ENCODE measurements around the gene ADORA1.

The ADORA1 gene

GRCh38 chr1:203120325-203121153 lies 7.0 kb upstream of the ADORA1 start:
- DNase-seq = no peak

- DNase-seq = no peak
These were observed 6.1 kb upstream of the ADORA1 start for GRCh38 chr1:203121186-203122015.

- no peak for DNase-seq
These were observed 5.4 kb upstream of the ADORA1 start for GRCh38 chr1:203122159-203122558.

- DNase-seq = no peak
These were observed 3.5 kb upstream of the ADORA1 start for GRCh38 chr1:203124011-203124410.

GRCh38 chr1:203124546-203125317 lies 2.8 kb upstream of the ADORA1 start:
- no peak for DNase-seq

- peak in 1 of 58 donors; percentile 44 for DNase-seq
These were observed 1.2 kb upstream of the ADORA1 start for GRCh38 chr1:203126151-203126865.

GRCh38 chr1:203126866-203127665 lies 460 bp upstream of the ADORA1 start:
- no peak for DNase-seq

GRCh38 chr1:203128431-203128715 lies 847 bp downstream of the ADORA1 start:
- no peak for DNase-seq

- DNase-seq = peak in 10 of 58 donors; percentile 26 to 71 (median 54)
These were observed 1.4 kb downstream of the ADORA1 start for GRCh38 chr1:203128716-203129500.

- DNase-seq = peak in 54 of 58 donors; percentile 56 to 93 (median 82)
These were observed 2.1 kb downstream of the ADORA1 start for GRCh38 chr1:203129501-203130231.

- peak in 1 of 58 donors; percentile 65 for DNase-seq
These were observed 2.9 kb downstream of the ADORA1 start for GRCh38 chr1:203130358-203130985.

- DNase-seq = no peak
These were observed 4.1 kb downstream of the ADORA1 start for GRCh38 chr1:203131548-203132200.

- DNase-seq = peak in 24 of 58 donors; percentile 26 to 76 (median 47)
These were observed 6.6 kb downstream of the ADORA1 start for GRCh38 chr1:203133970-203134725.

- no peak for DNase-seq
These were observed 8.2 kb downstream of the ADORA1 start for GRCh38 chr1:203135636-203136305.

GRCh38 chr1:203136409-203137042 lies 9.0 kb downstream of the ADORA1 start:
- no peak for DNase-seq

GRCh38 chr1:203137324-203137723 lies 9.8 kb downstream of the ADORA1 start:
- no peak for DNase-seq
